Hepatocyte (in vitro differentiated cells): Measurements from ENCODE around the gene ERG.

Experiments
- CTCF ChIP-seq: fragments of 200-600 bp; sonication (generic); IDR thresholded peaks from 2 replicates; pipeline ENCODE4 v1.5.1; 2016; ENCODE audit warnings: antibody characterized with exemption, mild to moderate bottlenecking; ENCODE audit not compliant: poor library complexity
- EZH2 ChIP-seq: fragments of 200-600 bp; sonication (generic); IDR thresholded peaks from 2 replicates; pipeline ENCODE4 v1.6.1; 2016; ENCODE audit warnings: antibody characterized with exemption, mild to moderate bottlenecking, borderline replicate concordance

DNA sequence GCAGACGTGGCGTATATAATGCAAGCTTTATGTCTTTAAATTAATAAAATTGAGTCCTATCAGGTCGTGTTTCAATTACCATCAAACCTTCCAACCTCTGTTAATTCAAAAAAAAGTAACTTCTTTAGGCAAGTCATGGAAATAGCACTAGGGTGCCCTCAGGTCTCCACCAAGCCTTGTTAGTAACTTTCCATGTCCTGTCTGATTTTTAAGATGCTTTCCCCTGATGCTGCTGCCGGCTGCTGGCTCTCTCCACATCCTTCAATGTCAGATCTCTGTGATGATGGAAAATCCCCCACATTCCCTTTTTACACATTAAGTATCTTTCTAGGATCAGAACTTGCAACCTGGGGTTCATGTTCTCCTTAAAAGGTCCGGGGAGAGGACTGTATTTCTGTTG is 3.0 kb downstream of the ERG start:
- no peak for TF ChIP-seq CTCF
- no peak for TF ChIP-seq EZH2
